K562 (cell line): Measurements from ENCODE around the gene EEFSEC. TPM values are rescaled to one million over a fixed set of nuclear protein-coding genes. Genes with fewer than 3 reads are reported as not detected.

Experiments
- ATAC-seq: fragments of 200-7000 bp; cut with Tn5 transposase; 3 replicates; pipeline ENCODE4 v1.9.1; 2020; ENCODE audit warnings: moderate library complexity
- BruUV-seq: library from RNA; stranded (reverse); fragments of 400-500 nt; replicated peaks from 2 replicates; lab custom pipeline; 2021; lab: Mats Ljungman, UMichigan
- CTCF ChIA-PET: fragments of 300-600 bp; formaldehyde crosslinking; extraction: SDS; loops from one replicate; lab custom pipeline; 2021; ENCODE audit warnings: low intra/inter-chr PET ratio; lab: Yijun Ruan, JAX
- POLR2A ChIA-PET: fragments of 300-600, 350-650 bp; sonication (Branson Sonifier 250); formaldehyde crosslinking; extraction: SDS; loops from one replicate; lab custom pipeline; 2021; ENCODE audit warnings: antibody characterized with exemption, inconsistent platforms; lab: Yijun Ruan, JAX
- DNase-seq, 4 experiments: peaks; one replicate each; pipeline versions ENCODE4 v3.0.0 to v3.0.0-alpha.2; 2011 to 2018; ENCODE audit warnings: low spot score in 3 of 4, mixed read lengths in 3 of 4; ENCODE audit errors: extremely low read depth in 1 of 4
- FAIRE-seq: peaks from 2 replicates; lab custom pipeline; 2011; peaks lifted over from hg19 to GRCh38; lab: Jason Lieb, UNC
- H2AFZ ChIP-seq: 2 replicates; pipeline ENCODE4 v1.6.0; 2011; ENCODE audit warnings: low read depth, low read length, control low read depth, inconsistent platforms
- H3K27ac ChIP-seq: fragments of 200-600 bp; 3 replicates; pipeline ENCODE4 v1.8.0; 2011; ENCODE audit warnings: low read depth, mild to moderate bottlenecking, control low read depth, inconsistent platforms, low read length, moderate library complexity, mixed read lengths; ENCODE audit errors: extremely low read depth
- H3K27me3 ChIP-seq, 2 experiments: fragments of 300-600 bp in 1 of 2; 2 replicates in 1 of 2; 3 replicates in 1 of 2; pipeline versions ENCODE4 v1.6.0 to v1.8.0; 2011; ENCODE audit warnings: inconsistent platforms in 2 of 2, low read length in 2 of 2, mild to moderate bottlenecking in 1 of 2, mixed read lengths in 1 of 2, moderate library complexity in 1 of 2; ENCODE audit not compliant: control insufficient read depth in 2 of 2, insufficient read depth in 2 of 2
- H3K36me3 ChIP-seq: fragments of 300-600 bp; 3 replicates; pipeline ENCODE4 v1.8.0; 2011; ENCODE audit warnings: mild to moderate bottlenecking, low read length, inconsistent platforms; ENCODE audit not compliant: control insufficient read depth, insufficient read depth
- H3K4me1 ChIP-seq, 2 experiments: fragments of 200-600 bp in 1 of 2; replicated peaks in 1 of 2; 2 replicates in 1 of 2; 3 replicates in 1 of 2; pipeline versions ENCODE4 v1.5.1 to v1.8.0; 2011; ENCODE audit warnings: inconsistent platforms in 2 of 2, low read length in 2 of 2, mild to moderate bottlenecking in 1 of 2, mixed read lengths in 1 of 2, moderate library complexity in 1 of 2; ENCODE audit not compliant: control insufficient read depth in 2 of 2, insufficient read depth in 2 of 2
- H3K4me2 ChIP-seq: 2 replicates; pipeline ENCODE4 v1.6.1; 2011; ENCODE audit warnings: low read length, control low read depth, inconsistent platforms, mixed read lengths; ENCODE audit not compliant: insufficient read depth
- H3K4me3 ChIP-seq: fragments of 200-600 bp; sonication (generic), shearing (Covaris generic); 2 replicates; pipeline ENCODE4 v1.5.1; 2016; ENCODE audit warnings: control low read depth, inconsistent platforms
- H3K79me2 ChIP-seq: fragments of 200-600 bp; 3 replicates; pipeline ENCODE4 v1.8.0; 2011; ENCODE audit warnings: low read length, inconsistent platforms; ENCODE audit not compliant: control insufficient read depth, insufficient read depth
- H3K9ac ChIP-seq, 2 experiments: 2 replicates each; pipeline versions ENCODE4 v1.6.0 to v1.6.1; 2011; ENCODE audit warnings: low read depth in 2 of 2, low read length in 2 of 2, control low read depth in 1 of 2, inconsistent platforms in 1 of 2, mild to moderate bottlenecking in 1 of 2, mixed read lengths in 1 of 2; ENCODE audit not compliant: insufficient read depth in 1 of 2
- H3K9me1 ChIP-seq: one replicate; pipeline ENCODE4 v1.6.0; 2011; ENCODE audit warnings: inconsistent platforms, mild to moderate bottlenecking, low read length, moderate library complexity; ENCODE audit not compliant: control insufficient read depth, insufficient read depth
- H3K9me3 ChIP-seq: replicated peaks from 2 replicates; pipeline ENCODE4 v1.5.1; 2011; ENCODE audit warnings: low read depth, low read length, inconsistent platforms; ENCODE audit not compliant: control insufficient read depth, insufficient read depth
- H4K20me1 ChIP-seq: replicated peaks from 2 replicates; pipeline ENCODE4 v1.6.1; 2011; ENCODE audit warnings: low read length, inconsistent platforms, mixed read lengths; ENCODE audit not compliant: control insufficient read depth, insufficient read depth
- CBFA2T3 ChIP-seq: fragments of 450-650 bp; IDR thresholded peaks from 2 replicates; pipeline ENCODE4 v1.6.1; 2017
- HDAC1 ChIP-seq, 2 experiments: fragments of 450-650 bp; IDR thresholded peaks; 2 replicates each; pipeline ENCODE4 v1.6.1; 2016 to 2017; ENCODE audit warnings: inconsistent platforms in 1 of 2, mild to moderate bottlenecking in 1 of 2, moderate library complexity in 1 of 2
- HDAC8 ChIP-seq: fragments of 450-650 bp; IDR thresholded peaks from 2 replicates; pipeline ENCODE4 v1.6.1; 2016; ENCODE audit warnings: mild to moderate bottlenecking, missing genetic modification characterization, moderate library complexity, missing compliant biosample characterization
- KDM5B ChIP-seq: fragments of 200-600 bp; sonication (generic); IDR thresholded peaks from 2 replicates; pipeline ENCODE4 v1.6.1; 2012; ENCODE audit warnings: low read depth, mild to moderate bottlenecking, moderate library complexity, low read length, control low read depth, inconsistent platforms; ENCODE audit not compliant: insufficient replicate concordance
- MCM7 ChIP-seq, 2 experiments: fragments of 450-650 bp; IDR thresholded peaks; 2 replicates each; pipeline ENCODE4 v1.6.1; 2016 to 2018
- MTA1 ChIP-seq: fragments of 450-650 bp; IDR thresholded peaks from 2 replicates; pipeline ENCODE4 v1.6.1; 2017; ENCODE audit warnings: borderline replicate concordance
- MYC ChIP-seq, 2 experiments: fragments of 250-450 bp in 1 of 2; sonication (Bioruptor Pico) in 1 of 2; IDR thresholded peaks; 2 replicates each; pipeline versions ENCODE4 v1.5.1 to v1.6.1; 2012 to 2021; ENCODE audit warnings: low read depth in 2 of 2, borderline replicate concordance in 1 of 2, improper control_type of control experiment in 1 of 2, low read length in 1 of 2, mild to moderate bottlenecking in 1 of 2, moderate library complexity in 1 of 2
- YY1 ChIP-seq, 3 experiments: IDR thresholded peaks; 2 replicates each; pipeline ENCODE4 v1.6.1; 2011; ENCODE audit warnings: low read length in 2 of 3, mild to moderate bottlenecking in 2 of 3, moderate library complexity in 2 of 3, borderline replicate concordance in 1 of 3, control low read depth in 1 of 3, low read depth in 1 of 3; ENCODE audit not compliant: insufficient read depth in 3 of 3, insufficient replicate concordance in 2 of 3, control insufficient read depth in 1 of 3, insufficient read length in 1 of 3; ENCODE audit errors: extremely low read depth in 1 of 3
- ZBTB11 ChIP-seq, 3 experiments: fragments of 200-800 bp in 1 of 3; fragments of 250-450 bp in 1 of 3; fragments of 450-650 bp in 1 of 3; sonication (Bioruptor Pico) in 1 of 3; sonication (Bioruptor generic) in 1 of 3; formaldehyde crosslinking in 1 of 3; IDR thresholded peaks; 2 replicates each; pipeline versions ENCODE4 v1.6.1 to v1.8.0; 2016 to 2022; ENCODE audit warnings: mild to moderate bottlenecking in 2 of 3, missing genetic modification characterization in 2 of 3, missing compliant biosample characterization in 1 of 3, moderate library complexity in 1 of 3
- ZNF217 ChIP-seq: sonication (generic); formaldehyde crosslinking; IDR thresholded peaks from 2 replicates; pipeline ENCODE4 v1.8.0; 2022; ENCODE audit warnings: mild to moderate bottlenecking, missing genetic modification reagents
- ZNF282 ChIP-seq: sonication (generic); formaldehyde crosslinking; IDR thresholded peaks from 2 replicates; pipeline ENCODE4 v1.8.1; 2023; ENCODE audit warnings: missing genetic modification reagents
- ZNF347 ChIP-seq: fragments of 450-650 bp; formaldehyde crosslinking; IDR thresholded peaks from 2 replicates; pipeline ENCODE4 v1.4.0; 2020; ENCODE audit warnings: low read depth, mild to moderate bottlenecking, moderate library complexity
- ZNF408 ChIP-seq: fragments of 250-450 bp; sonication (Bioruptor Pico); IDR thresholded peaks from 2 replicates; pipeline ENCODE4 v1.4.0; 2020; ENCODE audit warnings: low read depth, mild to moderate bottlenecking, moderate library complexity
- ZNF766 ChIP-seq: fragments of 200-800 bp; sonication (Bioruptor generic); conservative IDR thresholded peaks from 2 replicates; pipeline ENCODE4 v1.6.1; 2016; ENCODE audit warnings: missing genetic modification characterization, missing compliant biosample characterization
- WGBS: fragments of 100-300 bp; shearing (Covaris generic); methylation state at CpG from one replicate; pipeline ENCODE4 v1.1.6; 2016; ENCODE audit warnings: low coverage, mixed read lengths; ENCODE audit not compliant: insufficient coverage; ENCODE audit errors: missing lambda C conversion rate; 5-methylcytosine and 5-hydroxymethylcytosine counted together
- in situ Hi-C: fragments of 300-500 bp; cut with MboI; formaldehyde crosslinking; loops from 4 replicates; pipeline ENCODE4 v1.15.0; 2018; ENCODE audit warnings: inconsistent platforms, mixed read lengths
- intact Hi-C: fragments of 100-400 bp; cut with micrococcal nuclease; formaldehyde crosslinking; loops from 2 replicates; pipeline ENCODE4 v1.14.2; 2022
- polyA plus RNA-seq, 8 experiments: library from polyadenylated mRNA; depleted of rRNA in 4 of 8; stranded (reverse) in 5 of 8; unstranded in 3 of 8; fragments of >200 nt; fragmentation: Nextera tagmentation in 2 of 8; fragmentation: Illumina TruSeq in 1 of 8; extraction: Ambion mirVana in 2 of 8; extraction: Trizol in 1 of 8; gene quantifications; 2 replicates each; pipeline versions ENCODE4 v1.2.1 to v1.2.3, GENCODE V29; 2011 to 2014; ENCODE audit warnings: inconsistent platforms in 1 of 8, missing spikeins in 1 of 8
- total RNA-seq, 7 experiments: library from RNA; depleted of rRNA in 6 of 7; stranded (reverse); fragments of >200 nt in 6 of 7; fragmentation: Illumina TruSeq in 2 of 7; extraction: Trizol in 2 of 7; gene quantifications; 2 replicates each; pipeline versions ENCODE4 v1.2.1 to v1.2.3, GENCODE V29; 2011 to 2021; ENCODE audit warnings: low replicate concordance in 1 of 7

The EEFSEC gene
- total and polyA plus RNA-seq, 9 of the 15 experiments (the other 6 are each of a cell fraction or from before 2014, with no cell fraction given) = 0.35 to 11.8 (median 7.7) TPM

GRCh38 chr3:128410669-128411573 is 257.6 kb downstream of the EEFSEC start (continued):
- peak in 1 of 3 experiments; percentile 33; a peak in 1 of 6 replicates for TF ChIP-seq ZBTB11 (CRISPR knock-in tag; IDR thresholded peaks at IDR 0.05)
- 0 out of 2 replicates have a peak, but pooled peaks have one; percentile 9 for TF ChIP-seq ZNF766 (CRISPR knock-in tag)

- Histone ChIP-seq H4K20me1 (no peaks in the 10 kb centered on the region), H3K4me2 (peak overlapping the region; percentile 85), H3K9me3 (no peaks in the 10 kb centered on the region), H3K9ac (peak overlapping the region; percentile 72 to 95), H3K79me2 (peaks cover 65% of the 10 kb centered on the region), H2AFZ (peak overlapping the region; percentile 56; the same call in 1 of the 2 replicates), H3K27me3 (no peaks in the 10 kb centered on the region), H3K27ac (peak overlapping the region; percentile 99), H3K4me1 (peaks cover 76 to 97% of the 10 kb centered on the region in 2 experiments), H3K36me3 (peaks cover 3% of the 10 kb centered on the region; the same call in 1 of the 3 replicates), H3K9me1 (no peaks in the 10 kb centered on the region), H3K4me3 (no peak overlapping the region)
- DNase-seq = peak in 1 of 4 experiments; percentile 50
- intact Hi-C loops (loop anchor here (2.0 kb wide), 1 partner anchor 77 kb away; no protein-coding TSS in a partner anchor), in situ Hi-C loops (no loop called here)
- POLR2A ChIA-PET = interaction anchor here (0.8 to 1.2 kb wide), 2 partner anchors 8 to 47 kb away, joined by 3 read pairs; no protein-coding TSS in a partner anchor
- no TSS peak for BruUV-seq
- 12% methylated on average over 13 of the region's 18 CpGs for WGBS
- ATAC-seq = no peak
- FAIRE-seq = peak; percentile 6
- CTCF ChIA-PET = no interaction called here
- peak in 1 of 2 experiments; percentile 60; a peak in 2 of 4 replicates for TF ChIP-seq HDAC1 (IDR thresholded peaks at IDR 0.05)
- TF ChIP-seq ZNF347 (CRISPR knock-in tag) = no peak
- no peak for TF ChIP-seq KDM5B
- no peak for TF ChIP-seq ZNF217
- no peak for TF ChIP-seq HDAC8 (tag)
- TF ChIP-seq MTA1 = no peak; the same call in 1 of the 2 replicates
- TF ChIP-seq YY1 (IDR thresholded peaks at IDR 0.05; ENCODE audit: borderline replicate concordance in 1 of 3, control insufficient read depth in 1 of 3, extremely low read depth in 1 of 3, insufficient read depth in 3 of 3, insufficient read length in 1 of 3, insufficient replicate concordance in 2 of 3, low read depth in 1 of 3, low read length in 2 of 3) = no peak
- peak; percentile 7; the same call in 1 of the 2 replicates for TF ChIP-seq CBFA2T3
- TF ChIP-seq MYC (IDR thresholded peaks at IDR 0.05; ENCODE audit: low read depth, low read length) = peak; percentile 64; the same call in 1 of the 2 replicates
- no peak for TF ChIP-seq MYC (CRISPR knock-in tag; IDR thresholded peaks at IDR 0.05; ENCODE audit: borderline replicate concordance, low read depth)
- TF ChIP-seq ZNF408 (CRISPR knock-in tag) = no peak
- TF ChIP-seq ZNF282 = no peak
- no peak for TF ChIP-seq MCM7 (IDR thresholded peaks at IDR 0.05)
These were observed 258.3 kb downstream of the EEFSEC start for GRCh38 chr3:128411574-128412064.
